WERI-Rb-1 (cell line): Measurements from ENCODE around the gene JPH2.

Experiments used
- DNase-seq: peaks from one replicate; pipeline ENCODE4 v3.0.0-alpha.2; 2020
- H3K27ac ChIP-seq: fragments of 250-450 bp; sonication (Bioruptor Pico); 2 replicates; pipeline ENCODE4 v1.5.1; 2020; ENCODE audit warnings: mild to moderate bottlenecking, moderate library complexity
- H3K27me3 ChIP-seq: fragments of 250-450 bp; sonication (Bioruptor Pico); 2 replicates; pipeline ENCODE4 v1.5.1; 2021; ENCODE audit warnings: mild to moderate bottlenecking, low read depth, moderate library complexity; ENCODE audit not compliant: insufficient read depth, severe bottlenecking
- H3K36me3 ChIP-seq: fragments of 250-450 bp; sonication (Bioruptor Pico); 2 replicates; pipeline ENCODE4 v1.5.1; 2020; ENCODE audit warnings: mild to moderate bottlenecking, moderate library complexity
- H3K4me3 ChIP-seq: 2 replicates; pipeline ENCODE4 v1.5.1; 2011; ENCODE audit warnings: low read depth, mild to moderate bottlenecking, control low read depth, low read length
- H3K9me3 ChIP-seq: fragments of 250-450 bp; sonication (Bioruptor Pico); 2 replicates; pipeline ENCODE4 v1.5.1; 2021; ENCODE audit warnings: mild to moderate bottlenecking, moderate library complexity; ENCODE audit not compliant: severe bottlenecking
- TF ChIP-seq, protein P1 (sequence below): IDR thresholded peaks from 2 replicates; pipeline ENCODE4 v1.5.1; 2011; ENCODE audit warnings: low read depth, mild to moderate bottlenecking, control low read depth, inconsistent platforms, low read length

Gene JPH2

DNA sequence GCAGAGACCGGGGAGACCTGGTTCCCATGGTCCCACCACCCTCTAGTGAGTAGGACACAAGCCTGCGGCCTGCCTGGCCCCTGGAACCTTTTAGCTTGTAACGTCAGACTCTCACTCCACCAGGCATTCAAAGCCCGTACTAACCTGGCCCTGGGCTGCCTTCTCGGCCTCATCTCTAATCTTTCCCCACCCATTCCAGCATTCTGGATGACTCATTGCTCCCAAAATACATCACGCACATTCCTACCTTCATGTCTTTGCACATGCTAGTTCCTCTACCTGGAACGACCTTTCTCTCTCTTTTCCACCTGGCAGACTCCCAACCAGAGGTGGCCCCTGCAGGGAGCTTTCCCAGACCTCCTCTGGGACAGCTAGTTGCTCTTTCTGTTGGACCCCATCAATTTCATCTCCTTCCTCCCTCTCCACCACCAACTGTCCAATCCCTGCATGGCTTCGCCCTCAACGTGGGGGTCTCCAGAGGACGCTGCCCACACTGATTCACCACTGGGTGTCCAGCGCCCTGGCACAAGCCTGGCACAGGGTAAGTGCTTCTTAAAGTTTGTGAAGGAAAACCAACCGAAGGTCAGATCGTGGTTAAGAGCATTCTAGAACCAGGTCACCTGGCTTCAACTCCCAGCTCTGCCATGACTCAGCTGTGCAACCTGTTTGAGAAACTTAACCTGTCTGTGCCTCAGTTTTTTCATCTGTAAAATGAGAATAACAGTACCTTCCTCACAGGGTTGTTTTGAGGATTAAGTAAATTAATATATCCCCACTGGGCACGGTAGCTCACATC is 35.2 kb downstream of the JPH2 start:
- Histone ChIP-seq H3K4me3 (no peak overlapping the region), H3K27me3 (no peaks in the 10 kb centered on the region), H3K27ac (no peak overlapping the region), H3K36me3 (no peaks in the 10 kb centered on the region), H3K9me3 (no peaks in the 10 kb centered on the region)
- DNase-seq = no peak
- TF ChIP-seq, protein P1, sequence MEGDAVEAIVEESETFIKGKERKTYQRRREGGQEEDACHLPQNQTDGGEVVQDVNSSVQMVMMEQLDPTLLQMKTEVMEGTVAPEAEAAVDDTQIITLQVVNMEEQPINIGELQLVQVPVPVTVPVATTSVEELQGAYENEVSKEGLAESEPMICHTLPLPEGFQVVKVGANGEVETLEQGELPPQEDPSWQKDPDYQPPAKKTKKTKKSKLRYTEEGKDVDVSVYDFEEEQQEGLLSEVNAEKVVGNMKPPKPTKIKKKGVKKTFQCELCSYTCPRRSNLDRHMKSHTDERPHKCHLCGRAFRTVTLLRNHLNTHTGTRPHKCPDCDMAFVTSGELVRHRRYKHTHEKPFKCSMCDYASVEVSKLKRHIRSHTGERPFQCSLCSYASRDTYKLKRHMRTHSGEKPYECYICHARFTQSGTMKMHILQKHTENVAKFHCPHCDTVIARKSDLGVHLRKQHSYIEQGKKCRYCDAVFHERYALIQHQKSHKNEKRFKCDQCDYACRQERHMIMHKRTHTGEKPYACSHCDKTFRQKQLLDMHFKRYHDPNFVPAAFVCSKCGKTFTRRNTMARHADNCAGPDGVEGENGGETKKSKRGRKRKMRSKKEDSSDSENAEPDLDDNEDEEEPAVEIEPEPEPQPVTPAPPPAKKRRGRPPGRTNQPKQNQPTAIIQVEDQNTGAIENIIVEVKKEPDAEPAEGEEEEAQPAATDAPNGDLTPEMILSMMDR = no peak

DNA sequence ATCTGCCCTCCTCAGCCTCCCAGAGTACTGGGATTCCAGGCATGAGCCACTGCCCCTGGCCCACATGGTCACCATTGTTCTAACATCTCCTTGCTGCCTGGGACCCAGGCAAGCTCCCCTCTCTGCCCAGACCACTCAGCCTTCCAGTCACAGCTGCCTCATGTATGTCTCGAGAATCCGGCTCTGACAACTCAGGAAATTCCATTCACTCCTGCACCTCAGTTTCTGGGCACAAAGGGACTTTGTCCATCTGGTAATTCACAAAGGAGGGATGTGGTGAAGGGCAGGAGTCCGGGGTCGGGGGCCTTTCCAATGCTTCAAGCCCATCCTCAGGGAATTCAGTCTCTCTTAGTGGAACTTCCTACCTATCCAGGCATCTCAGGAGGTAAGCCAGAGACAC is 40.7 kb downstream of the JPH2 start:
- H3K27ac ChIP-seq = no peak overlapping the region
- no peaks in the 10 kb centered on the region for H3K9me3 ChIP-seq
- H3K27me3 ChIP-seq = no peaks in the 10 kb centered on the region
- no peak for DNase-seq
- no peak overlapping the region for H3K4me3 ChIP-seq
- TF ChIP-seq, protein P1 = no peak
- H3K36me3 ChIP-seq = no peaks in the 10 kb centered on the region

DNA sequence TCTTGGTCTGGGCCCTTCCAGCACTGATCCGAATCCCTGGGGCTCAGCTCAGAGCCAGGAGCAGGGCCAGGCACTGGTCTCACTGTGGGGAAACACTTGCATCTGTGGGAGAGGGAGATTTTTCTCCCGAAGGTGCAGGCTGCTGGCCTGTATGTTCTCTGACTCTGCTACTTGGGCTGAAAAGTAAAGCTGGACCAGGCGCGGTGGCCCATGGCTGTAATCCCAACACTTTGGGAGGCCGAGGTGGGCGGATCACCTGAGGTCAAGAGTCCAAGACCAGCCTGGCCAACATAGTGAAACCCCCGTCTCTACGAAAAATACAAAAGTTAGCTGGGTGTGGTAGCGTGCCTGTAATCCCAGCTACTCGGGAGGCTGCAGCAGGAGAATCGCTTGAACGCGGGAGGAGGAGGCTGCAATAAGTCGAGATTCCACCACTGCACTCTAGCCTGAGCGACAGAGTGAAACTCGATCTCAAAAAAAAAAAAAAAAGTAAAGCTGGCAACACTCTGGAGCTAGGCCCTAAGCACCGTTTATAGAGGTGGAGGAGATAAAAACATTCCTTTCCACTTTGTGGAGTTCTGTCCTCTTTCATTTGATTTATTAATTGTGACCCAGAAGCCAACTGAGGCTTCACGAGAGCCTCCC is 41.7 kb downstream of the JPH2 start:
- H3K27me3 ChIP-seq = no peaks in the 10 kb centered on the region
- no peak overlapping the region for H3K4me3 ChIP-seq
- H3K27ac ChIP-seq = no peak overlapping the region
- H3K36me3 ChIP-seq = no peaks in the 10 kb centered on the region
- TF ChIP-seq, protein P1 = no peak
- H3K9me3 ChIP-seq = no peaks in the 10 kb centered on the region
- DNase-seq = no peak

DNA sequence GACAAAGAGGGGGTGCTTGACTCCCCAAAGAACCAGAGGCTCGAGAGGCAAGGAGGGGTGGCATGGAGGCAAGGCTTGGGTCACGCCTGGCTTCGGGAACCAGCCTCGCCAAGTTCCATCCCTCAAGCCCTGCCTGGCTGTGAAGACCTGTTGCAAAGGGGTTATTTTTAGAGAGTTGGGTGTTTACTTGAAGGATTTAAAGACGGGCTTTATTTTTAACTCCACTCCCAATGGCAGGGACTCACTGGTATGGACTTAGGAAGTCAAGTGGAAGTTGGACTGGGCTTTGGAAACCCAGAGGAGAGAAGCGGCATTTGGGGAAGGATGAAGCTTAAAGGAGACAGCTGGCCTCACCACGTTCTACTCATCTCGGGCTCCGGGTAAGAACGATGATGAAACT is 43.1 kb downstream of the JPH2 start:
- TF ChIP-seq, protein P1 = no peak
- Histone ChIP-seq H3K36me3 (no peaks in the 10 kb centered on the region), H3K4me3 (no peak overlapping the region), H3K9me3 (no peaks in the 10 kb centered on the region), H3K27me3 (no peaks in the 10 kb centered on the region), H3K27ac (no peak overlapping the region)
- DNase-seq = no peak

DNA sequence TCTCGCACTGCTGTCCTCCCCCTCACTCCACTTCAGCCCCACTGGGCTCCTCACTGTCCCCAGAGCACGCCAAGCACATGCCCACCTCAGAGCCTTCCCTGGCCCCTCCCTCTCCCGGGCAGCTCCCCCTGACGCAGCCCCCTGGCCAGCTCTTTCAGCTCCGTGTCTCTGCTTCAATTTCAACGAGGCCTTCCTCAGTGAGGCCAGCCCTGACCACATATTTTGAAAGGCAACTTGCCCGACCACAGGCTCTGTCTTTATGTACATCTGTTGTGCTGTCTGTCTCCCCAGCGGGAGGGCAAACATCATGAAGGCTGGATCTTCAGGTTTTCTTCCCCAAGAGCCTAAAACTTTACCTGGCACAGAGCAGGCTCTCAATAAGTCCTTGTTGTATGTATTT is 44.6 kb downstream of the JPH2 start:
- no peak for DNase-seq
- H3K36me3 ChIP-seq = no peaks in the 10 kb centered on the region
- TF ChIP-seq, protein P1 = no peak
- no peak overlapping the region for H3K4me3 ChIP-seq
- no peaks in the 10 kb centered on the region for H3K9me3 ChIP-seq
- H3K27me3 ChIP-seq = no peaks in the 10 kb centered on the region
- H3K27ac ChIP-seq = no peak overlapping the region
